Jurkat, Clone E6-1 (cell line): ENCODE data around the gene TIAM2.
"Not testable (repeated sequence)": the region's sequence is repeated elsewhere in the genome, so short reads cannot be mapped to it uniquely, and the experiment has no call there.

ENCODE experiments used
- DNase-seq: peaks from one replicate; pipeline ENCODE4 v3.0.0-alpha.2; 2011; ENCODE audit warnings: low read depth, low spot score
- H3K4me3 ChIP-seq: 2 replicates; pipeline ENCODE4 v1.5.1; 2011; ENCODE audit warnings: mild to moderate bottlenecking, low read length, control low read depth, moderate library complexity

Gene TIAM2

DNA sequence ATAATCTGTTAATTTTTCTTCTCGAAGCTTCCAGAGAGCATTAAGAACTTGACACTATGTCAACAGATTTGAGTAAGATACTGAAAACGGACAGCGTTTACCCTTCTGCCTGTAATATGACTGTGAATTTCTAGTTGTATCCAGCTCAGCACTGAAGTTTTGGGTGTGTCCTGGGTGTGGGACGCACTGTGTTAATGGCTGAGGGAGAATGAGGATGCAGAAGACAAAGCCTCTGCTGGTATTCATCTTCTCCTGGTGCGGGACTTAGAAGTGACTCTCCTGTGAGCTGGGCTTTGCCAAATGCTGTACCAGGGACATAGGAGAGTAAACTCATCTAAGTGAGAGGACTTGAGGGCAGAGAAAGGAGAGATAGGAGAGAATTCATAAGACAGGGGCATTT is 178.4 kb downstream of the TIAM2 start:
- DNase-seq: no peak
- H3K4me3 ChIP-seq: no peak overlapping the region

DNA sequence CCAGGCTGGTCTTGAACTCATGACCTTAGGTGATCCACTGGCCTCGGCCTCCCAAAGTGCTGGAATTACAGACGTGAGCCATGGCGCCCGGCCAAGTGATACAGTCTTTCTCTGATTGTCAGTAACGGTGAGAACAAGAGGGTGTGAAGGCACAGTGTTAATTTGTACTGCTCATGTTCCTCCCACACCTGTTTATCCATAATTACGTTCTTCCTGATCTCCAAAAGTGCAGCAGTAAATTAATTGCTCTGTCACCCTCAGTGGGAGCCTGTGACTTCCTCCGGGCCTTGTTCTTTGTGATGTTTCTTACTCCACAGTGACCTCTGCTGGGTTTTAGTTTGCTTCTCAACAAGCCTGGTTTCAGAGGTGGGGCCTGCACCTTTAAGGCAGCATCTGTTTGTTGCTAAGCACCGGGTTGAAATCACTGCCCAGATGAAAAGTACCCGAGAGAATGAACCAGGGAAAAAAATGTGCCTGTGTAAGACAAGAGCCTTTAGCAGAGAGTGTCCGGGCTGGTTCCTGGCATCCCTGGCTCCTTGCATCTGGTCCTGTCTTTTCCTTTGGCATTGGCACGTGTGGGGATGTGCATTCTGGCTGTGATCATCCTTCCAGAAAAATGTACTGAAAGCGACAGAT is 179.6 kb downstream of the TIAM2 start:
- peak; percentile 74 for DNase-seq
- no peak overlapping the region for H3K4me3 ChIP-seq

DNA sequence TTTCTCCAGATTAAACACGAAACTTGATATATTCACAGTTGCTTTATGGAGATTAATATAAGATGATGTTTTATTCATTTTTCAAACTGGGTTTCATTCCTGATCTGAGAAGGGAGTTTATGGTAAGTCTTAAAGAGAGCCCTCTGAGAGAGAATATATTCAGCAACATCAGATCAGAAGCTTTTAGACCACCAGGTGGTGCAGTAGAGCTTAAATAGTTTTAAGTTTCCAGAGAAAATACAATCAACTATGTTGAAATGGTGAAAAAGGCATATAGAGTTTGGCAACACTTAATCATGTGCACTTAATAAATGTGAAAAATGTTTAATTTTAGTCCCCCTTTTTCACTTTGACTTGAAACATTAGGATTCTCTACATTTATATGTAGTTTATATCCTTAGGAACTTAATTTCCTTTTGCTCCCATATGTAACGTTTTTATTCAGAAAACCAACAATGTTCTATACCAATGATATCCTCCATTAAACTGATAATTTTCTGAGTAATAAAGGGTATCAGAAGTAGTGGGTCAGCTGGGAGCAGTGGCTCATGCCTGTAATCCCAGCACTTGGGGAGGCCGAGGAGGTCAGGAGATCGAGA is 182.3 kb downstream of the TIAM2 start:
- peak; percentile 53 for DNase-seq
- H3K4me3 ChIP-seq: no peak overlapping the region

DNA sequence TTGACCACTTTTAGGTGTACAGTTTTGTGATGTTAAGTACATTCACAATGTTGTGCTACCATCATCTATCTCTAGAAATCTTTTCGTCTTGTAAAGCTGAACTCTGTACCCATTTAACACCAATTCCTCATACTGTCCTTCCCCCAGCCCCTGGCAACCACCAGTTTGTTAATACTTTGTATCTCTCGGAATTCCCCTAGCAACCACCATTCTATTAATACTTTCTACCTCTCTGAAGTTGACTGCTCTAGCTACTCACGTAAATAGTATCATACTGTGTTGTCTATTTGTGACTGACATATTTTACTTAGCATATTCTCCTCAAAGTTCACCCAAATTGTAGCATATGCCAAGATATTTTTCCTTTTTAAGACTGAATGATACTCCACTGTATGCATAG is 186.4 kb downstream of the TIAM2 start:
- DNase-seq: no peak
- H3K4me3 ChIP-seq: no peak overlapping the region

DNA sequence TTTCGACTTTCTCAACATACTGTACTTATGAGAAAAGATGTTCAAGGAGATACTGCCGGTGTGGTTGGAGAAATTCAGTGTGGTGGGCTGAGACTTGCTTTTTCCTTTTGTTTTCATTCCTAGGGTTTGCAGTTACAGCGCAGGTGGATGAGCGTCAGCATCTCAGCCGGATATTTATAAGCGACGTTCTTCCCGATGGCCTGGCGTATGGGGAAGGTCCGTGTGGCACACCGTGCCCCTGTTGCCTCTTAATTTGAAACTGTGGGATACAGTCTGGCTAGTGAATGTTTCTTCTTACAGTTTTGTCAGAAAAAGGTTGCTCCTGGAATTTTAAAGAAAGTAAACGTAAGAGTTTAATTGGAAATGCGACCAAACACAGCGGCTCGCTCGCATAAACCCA is 187.0 kb downstream of the TIAM2 start:
- H3K4me3 ChIP-seq: no peak overlapping the region
- no peak for DNase-seq

DNA sequence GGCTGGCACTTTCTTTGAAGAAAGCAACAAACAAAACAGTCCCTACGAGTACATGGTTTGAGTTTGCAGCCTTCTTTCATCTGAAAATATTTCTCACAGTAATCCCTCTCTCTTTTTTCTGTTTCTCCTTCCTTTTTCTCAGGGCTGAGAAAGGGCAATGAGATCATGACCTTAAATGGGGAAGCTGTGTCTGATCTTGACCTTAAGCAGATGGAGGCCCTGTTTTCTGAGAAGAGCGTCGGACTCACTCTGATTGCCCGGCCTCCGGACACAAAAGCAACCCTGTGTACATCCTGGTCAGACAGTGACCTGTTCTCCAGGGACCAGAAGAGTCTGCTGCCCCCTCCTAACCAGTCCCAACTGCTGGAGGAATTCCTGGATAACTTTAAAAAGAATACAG is 188.0 kb downstream of the TIAM2 start:
- DNase-seq: no peak
- no peak overlapping the region for H3K4me3 ChIP-seq

DNA sequence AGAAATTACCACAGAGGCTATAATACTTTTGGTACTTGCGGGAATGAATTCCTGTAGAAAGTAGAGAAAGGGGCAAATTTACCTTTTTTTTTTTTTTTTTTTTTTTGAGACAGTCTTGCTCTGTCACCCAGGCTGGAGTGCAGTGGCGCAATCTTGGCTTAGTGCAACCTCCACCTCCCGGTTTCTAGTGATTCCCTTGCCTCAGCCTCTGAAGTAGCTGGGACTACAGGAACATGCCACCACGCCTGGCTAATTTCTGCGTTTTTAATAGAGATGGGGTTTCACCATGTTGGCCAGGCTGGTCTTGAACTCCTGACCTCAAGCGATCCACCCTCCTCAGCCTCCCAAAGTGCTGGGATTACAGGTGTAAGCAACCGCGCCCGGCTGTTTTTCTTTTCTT is 189.9 kb downstream of the TIAM2 start:
- not testable (repeated sequence) for H3K4me3 ChIP-seq, DNase-seq

DNA sequence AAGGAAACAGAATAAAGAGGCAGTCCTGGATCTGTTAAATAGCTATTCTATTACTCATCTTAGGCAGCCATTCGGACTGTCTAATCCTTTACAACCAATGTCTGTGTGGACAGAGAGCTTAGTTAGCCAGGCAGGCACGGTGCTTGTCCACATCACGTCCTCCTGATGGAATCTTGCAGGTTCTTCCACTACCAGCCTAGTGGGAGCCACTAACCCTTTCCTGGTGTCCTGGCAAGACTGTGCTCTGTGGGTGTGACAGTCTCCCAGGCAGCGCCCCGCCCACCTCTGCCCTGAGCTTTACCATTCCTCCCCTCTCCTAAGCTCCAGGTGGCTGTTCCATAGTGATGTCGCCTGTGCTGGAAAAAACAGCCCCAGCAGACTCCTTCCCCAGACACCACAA is 190.4 kb downstream of the TIAM2 start:
- no peak overlapping the region for H3K4me3 ChIP-seq
- no peak for DNase-seq

DNA sequence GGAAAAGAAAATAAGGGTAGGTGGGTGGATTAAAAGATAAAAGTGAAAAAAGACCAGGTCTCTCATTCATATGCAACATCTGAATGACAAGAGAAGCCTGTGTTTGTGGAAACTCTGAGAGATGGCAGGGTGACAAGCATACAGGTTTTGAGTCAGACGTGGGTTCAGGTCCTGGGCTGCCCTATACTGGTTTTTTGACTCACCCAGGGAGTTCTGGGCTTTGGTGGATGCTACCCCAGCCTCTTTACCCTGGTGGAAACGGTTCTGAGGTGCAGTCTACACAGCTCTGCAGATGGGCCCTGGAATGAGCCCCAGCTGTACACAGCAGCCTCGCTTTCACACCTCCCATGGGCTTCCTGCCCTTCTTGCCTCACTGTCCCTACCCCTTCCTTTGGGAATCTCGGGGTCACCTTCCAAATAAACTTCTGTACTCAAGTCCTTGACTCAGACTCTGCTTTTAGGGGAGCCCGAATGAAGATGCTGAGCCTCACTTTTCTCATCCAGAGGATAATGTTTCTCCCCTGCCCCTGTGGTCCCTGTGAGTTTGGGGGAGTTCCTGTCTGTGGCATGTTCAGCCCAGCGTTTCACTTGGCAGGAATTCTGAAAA is 191.0 kb downstream of the TIAM2 start:
- no peak overlapping the region for H3K4me3 ChIP-seq
- DNase-seq: no peak

DNA sequence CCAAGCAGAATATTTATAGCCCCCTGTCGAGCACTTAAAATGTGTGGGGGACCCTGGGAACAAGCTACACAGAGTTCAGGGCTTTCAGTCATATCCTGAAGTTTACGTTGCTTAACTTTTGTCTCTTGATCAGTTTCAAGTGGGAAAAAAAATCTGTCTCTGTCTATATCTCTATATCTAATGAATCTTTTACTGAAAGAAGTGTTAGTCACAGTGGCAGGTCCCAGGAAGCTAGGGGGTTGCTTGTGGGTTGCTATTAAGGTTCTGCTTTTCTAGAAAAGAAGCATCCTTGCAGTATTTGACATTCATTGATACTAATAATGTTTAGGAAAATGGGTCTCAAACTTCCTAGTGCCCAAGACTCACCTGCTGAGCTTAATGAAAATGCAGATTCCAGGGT is 192.0 kb downstream of the TIAM2 start:
- no peak overlapping the region for H3K4me3 ChIP-seq
- no peak for DNase-seq

DNA sequence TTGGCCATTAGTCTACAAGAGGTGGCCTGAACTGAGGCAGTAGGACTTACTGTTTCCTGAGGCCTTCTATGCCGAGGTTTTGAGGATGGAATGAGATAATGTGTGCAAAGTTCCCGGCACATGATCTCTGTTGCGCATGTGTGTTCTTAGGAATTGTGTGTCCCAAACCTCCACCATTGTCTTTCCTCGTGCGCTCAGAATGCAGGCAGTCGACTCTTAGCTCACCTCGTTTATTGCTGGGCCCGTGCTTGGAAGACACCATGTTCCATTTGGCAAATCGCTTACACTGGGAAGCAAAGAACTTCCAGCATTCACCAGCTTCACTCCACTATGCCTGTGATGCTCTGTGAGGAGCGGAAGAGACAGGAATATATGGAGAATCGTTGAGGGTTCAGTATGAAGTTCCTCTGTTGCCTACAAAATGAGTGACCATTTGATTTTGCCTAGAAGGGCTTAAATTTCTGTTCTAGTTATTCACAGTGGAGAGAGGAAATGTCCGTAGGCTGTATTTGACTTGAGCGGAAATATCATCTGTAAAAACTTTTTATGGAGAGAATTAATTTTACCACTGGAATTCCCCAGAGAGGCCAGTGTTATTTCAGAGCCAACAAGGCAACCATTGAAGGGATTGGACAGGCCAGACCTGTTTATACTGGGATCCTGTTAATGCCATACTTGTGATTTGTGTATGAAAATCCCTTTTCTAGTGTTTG is 193.0 kb downstream of the TIAM2 start:
- DNase-seq: no peak
- no peak overlapping the region for H3K4me3 ChIP-seq

DNA sequence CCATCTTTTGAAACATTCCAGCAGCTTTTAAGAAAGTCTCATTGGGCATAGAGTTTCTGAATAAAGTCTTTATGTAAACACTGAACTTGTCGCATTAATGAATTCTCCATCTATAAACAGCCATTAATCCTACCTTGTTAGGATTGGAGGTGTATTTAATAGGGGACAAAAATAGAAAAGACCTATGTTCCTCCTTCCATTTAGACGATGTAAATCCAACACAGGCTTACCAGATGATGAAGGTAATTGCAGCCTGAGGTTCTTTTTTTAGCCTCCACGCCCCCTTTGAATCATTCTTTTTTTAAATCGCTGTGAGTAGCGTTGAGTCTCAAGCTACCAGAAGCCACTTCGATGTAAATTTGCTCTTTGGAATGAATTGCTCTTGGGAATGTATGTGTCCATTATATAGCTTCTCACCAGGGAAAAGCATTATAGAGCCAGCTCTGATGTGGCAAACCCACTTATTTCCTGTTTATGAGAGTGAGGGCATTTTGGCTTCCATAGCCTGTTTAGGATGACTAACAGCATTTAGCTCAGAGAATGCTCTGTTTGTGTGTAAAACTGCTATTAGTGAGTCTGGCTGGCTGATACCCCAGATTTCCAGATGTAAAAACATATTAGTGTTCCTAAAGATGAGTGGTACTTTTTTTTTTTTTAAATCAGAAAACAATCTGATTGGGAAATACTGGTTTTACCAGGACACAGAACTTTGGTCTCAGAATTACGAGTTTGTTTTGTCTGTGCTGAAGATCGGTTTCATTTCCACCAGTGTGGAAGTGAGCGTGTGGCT is 193.8 kb downstream of the TIAM2 start:
- no peak overlapping the region for H3K4me3 ChIP-seq
- DNase-seq: no peak

DNA sequence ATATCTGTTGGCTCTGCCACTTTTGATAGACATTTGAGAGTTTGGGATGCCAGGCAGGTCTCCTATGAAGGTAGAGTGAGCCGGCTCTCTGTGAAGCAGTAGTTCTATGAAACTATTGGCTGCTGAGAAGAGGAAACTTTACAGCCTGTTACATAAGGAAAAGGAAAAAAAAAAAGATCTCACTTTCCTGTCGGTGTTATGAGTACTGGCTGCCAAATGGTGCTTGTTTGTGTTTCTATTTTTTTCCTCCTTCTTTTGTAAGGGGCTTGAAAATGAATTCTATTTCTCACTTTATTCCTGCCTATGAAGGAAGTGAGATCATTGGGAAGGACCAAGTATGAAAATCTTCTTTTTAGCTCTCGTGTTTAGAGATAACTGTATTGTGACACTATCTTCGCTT is 195.6 kb downstream of the TIAM2 start:
- no peak for DNase-seq
- no peak overlapping the region for H3K4me3 ChIP-seq

DNA sequence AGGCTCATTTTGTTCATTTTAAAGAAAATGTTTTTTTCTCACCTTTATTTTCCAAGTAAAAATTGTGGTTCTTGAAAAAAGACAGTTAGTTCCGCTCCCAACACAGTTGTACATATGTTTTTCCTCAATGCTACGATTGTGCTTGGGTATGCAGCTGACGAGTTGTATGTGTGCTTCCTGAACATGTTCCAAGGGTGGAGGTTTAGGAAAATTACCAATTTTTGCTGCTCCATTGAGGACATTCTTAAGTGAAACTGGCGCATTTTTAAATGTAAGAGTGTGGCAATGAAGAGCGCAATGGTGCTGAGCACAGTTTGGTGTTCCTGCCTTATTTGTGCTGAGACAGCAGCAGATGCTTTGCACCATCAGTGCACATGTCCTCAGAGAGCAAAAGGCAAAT is 198.4 kb downstream of the TIAM2 start:
- no peak overlapping the region for H3K4me3 ChIP-seq
- DNase-seq: no peak

DNA sequence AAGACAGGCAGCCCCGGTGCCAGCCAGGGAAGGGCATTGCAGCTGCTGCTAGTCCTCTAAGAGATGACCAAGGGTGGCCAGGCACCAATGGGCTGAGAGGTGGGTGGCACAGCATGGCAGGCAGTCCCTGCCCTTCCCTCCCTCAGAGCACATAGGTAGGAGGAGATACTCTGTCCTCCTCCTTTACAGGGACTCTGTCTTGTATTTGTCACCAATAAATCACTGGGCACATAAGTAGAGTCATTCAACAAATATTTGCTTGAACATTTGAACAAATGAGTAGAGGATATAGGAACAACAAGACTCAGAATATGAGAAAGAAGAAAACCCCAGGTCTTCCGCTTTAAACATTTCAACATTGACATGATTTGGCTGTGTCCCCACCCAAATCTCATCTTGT is 199.3 kb downstream of the TIAM2 start:
- no peak overlapping the region for H3K4me3 ChIP-seq
- DNase-seq: no peak

DNA sequence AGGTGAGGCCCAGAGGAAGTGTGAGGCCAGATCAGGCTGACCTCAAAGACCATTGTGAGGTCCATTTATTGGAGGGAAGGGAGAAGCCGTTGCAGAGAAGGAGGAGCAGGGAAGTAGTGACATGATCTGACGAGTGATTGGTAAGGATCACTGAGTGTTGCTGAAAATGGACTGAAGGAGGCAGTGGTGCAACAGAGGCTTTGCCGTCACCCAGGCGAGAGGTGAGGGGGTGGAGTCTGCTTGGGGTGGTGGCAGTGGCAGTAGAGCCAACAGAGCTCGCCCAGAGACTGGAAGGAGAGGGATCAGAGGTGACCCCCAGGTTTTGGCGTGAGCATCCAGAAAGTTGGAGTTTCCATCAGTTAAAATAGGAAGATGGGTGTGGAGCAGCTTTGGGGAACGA is 200.8 kb downstream of the TIAM2 start:
- DNase-seq: no peak
- H3K4me3 ChIP-seq: no peak overlapping the region

DNA sequence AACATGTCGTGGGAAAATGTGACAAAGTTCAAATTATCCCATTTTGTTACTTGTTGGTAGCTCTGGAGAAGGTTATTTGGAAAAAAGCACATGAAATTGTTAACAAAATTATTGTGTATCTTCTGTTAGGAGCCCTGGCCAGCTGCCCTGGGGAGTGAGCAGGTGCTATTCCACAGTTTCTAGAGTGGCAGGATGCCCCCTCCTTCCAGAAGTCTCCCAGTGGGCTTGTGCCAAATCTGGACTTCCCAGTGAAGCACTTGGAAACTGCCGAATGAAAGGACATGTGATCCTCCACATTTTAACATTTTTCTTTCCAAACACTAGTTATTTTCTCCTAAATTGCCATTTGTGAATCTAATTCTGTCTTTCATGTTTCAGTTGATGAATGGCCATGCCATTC is 201.8 kb downstream of the TIAM2 start:
- no peak overlapping the region for H3K4me3 ChIP-seq
- DNase-seq: no peak

DNA sequence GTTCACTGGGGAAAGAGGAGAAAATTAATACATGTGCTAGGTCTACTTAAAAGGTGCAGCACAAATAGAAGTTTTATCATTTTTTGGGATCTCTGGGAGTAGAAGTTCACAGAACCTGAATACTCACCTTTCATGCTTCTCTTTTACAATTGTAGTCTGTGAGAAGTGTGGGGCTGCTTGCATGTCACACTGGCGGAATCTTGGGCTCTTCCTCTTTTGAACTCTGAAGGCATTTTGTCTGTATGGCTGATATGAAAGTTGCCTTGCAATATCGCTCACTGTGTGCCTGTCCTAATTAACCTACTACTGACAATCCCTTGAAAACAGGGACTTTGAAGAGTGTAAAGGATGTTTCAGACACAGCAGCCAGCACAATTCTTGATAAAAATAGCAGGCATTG is 202.8 kb downstream of the TIAM2 start:
- DNase-seq: no peak
- H3K4me3 ChIP-seq: no peak overlapping the region

DNA sequence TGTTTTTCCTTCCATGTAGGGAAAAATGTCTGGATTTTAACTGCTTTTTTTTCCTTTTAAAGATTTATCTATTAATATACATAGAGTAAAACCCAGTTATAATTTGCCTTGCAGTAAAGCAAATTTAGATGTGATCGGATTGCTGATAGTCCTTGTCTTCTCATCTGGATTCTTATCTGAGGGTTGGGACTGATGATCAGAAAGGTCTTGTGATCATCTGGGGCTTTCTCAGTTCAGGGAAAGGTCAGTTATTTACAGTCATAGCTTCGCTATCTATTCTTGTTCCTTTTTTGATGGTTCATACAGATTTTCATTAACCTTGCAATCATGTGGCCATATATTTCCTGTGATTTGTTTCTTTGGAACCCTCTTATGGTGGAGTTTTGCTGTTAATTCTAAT is 204.9 kb downstream of the TIAM2 start:
- DNase-seq: no peak

More for the DNA sequence above, 204.9 kb downstream of the TIAM2 start:
- no peak overlapping the region for H3K4me3 ChIP-seq
